K562 (cell line): ENCODE data around the gene XPR1. TPM values are rescaled to one million over a fixed set of nuclear protein-coding genes. Genes with fewer than 3 reads are reported as not detected.
"Not testable (repeated sequence)": the region's sequence is repeated elsewhere in the genome, so short reads cannot be mapped to it uniquely, and the experiment has no call there.

Source experiments
- ATAC-seq: fragments of 200-7000 bp; cut with Tn5 transposase; 3 replicates; pipeline ENCODE4 v1.9.1; 2020; ENCODE audit warnings: moderate library complexity
- BruUV-seq: library from RNA; stranded (reverse); fragments of 400-500 nt; replicated peaks from 2 replicates; lab custom pipeline; 2021; lab: Mats Ljungman, UMichigan
- CTCF ChIA-PET: fragments of 300-600 bp; formaldehyde crosslinking; extraction: SDS; loops from one replicate; lab custom pipeline; 2021; ENCODE audit warnings: low intra/inter-chr PET ratio; lab: Yijun Ruan, JAX
- POLR2A ChIA-PET: fragments of 300-600, 350-650 bp; sonication (Branson Sonifier 250); formaldehyde crosslinking; extraction: SDS; loops from one replicate; lab custom pipeline; 2021; ENCODE audit warnings: antibody characterized with exemption, inconsistent platforms; lab: Yijun Ruan, JAX
- DNase-seq, 4 experiments: peaks; one replicate each; pipeline versions ENCODE4 v3.0.0 to v3.0.0-alpha.2; 2011 to 2018; ENCODE audit warnings: low spot score in 3 of 4, mixed read lengths in 3 of 4; ENCODE audit errors: extremely low read depth in 1 of 4
- FAIRE-seq: peaks from 2 replicates; lab custom pipeline; 2011; peaks lifted over from hg19 to GRCh38; lab: Jason Lieb, UNC
- H2AFZ ChIP-seq: 2 replicates; pipeline ENCODE4 v1.6.0; 2011; ENCODE audit warnings: low read depth, low read length, control low read depth, inconsistent platforms
- H3K27ac ChIP-seq: fragments of 200-600 bp; 3 replicates; pipeline ENCODE4 v1.8.0; 2011; ENCODE audit warnings: low read depth, mild to moderate bottlenecking, control low read depth, inconsistent platforms, low read length, moderate library complexity, mixed read lengths; ENCODE audit errors: extremely low read depth
- H3K27me3 ChIP-seq, 2 experiments: fragments of 300-600 bp in 1 of 2; 2 replicates in 1 of 2; 3 replicates in 1 of 2; pipeline versions ENCODE4 v1.6.0 to v1.8.0; 2011; ENCODE audit warnings: inconsistent platforms in 2 of 2, low read length in 2 of 2, mild to moderate bottlenecking in 1 of 2, mixed read lengths in 1 of 2, moderate library complexity in 1 of 2; ENCODE audit not compliant: control insufficient read depth in 2 of 2, insufficient read depth in 2 of 2
- H3K36me3 ChIP-seq: fragments of 300-600 bp; 3 replicates; pipeline ENCODE4 v1.8.0; 2011; ENCODE audit warnings: mild to moderate bottlenecking, low read length, inconsistent platforms; ENCODE audit not compliant: control insufficient read depth, insufficient read depth
- H3K4me1 ChIP-seq, 2 experiments: fragments of 200-600 bp in 1 of 2; replicated peaks in 1 of 2; 2 replicates in 1 of 2; 3 replicates in 1 of 2; pipeline versions ENCODE4 v1.5.1 to v1.8.0; 2011; ENCODE audit warnings: inconsistent platforms in 2 of 2, low read length in 2 of 2, mild to moderate bottlenecking in 1 of 2, mixed read lengths in 1 of 2, moderate library complexity in 1 of 2; ENCODE audit not compliant: control insufficient read depth in 2 of 2, insufficient read depth in 2 of 2
- H3K4me2 ChIP-seq: 2 replicates; pipeline ENCODE4 v1.6.1; 2011; ENCODE audit warnings: low read length, control low read depth, inconsistent platforms, mixed read lengths; ENCODE audit not compliant: insufficient read depth
- H3K4me3 ChIP-seq: fragments of 200-600 bp; sonication (generic), shearing (Covaris generic); 2 replicates; pipeline ENCODE4 v1.5.1; 2016; ENCODE audit warnings: control low read depth, inconsistent platforms
- H3K79me2 ChIP-seq: fragments of 200-600 bp; 3 replicates; pipeline ENCODE4 v1.8.0; 2011; ENCODE audit warnings: low read length, inconsistent platforms; ENCODE audit not compliant: control insufficient read depth, insufficient read depth
- H3K9ac ChIP-seq, 2 experiments: 2 replicates each; pipeline versions ENCODE4 v1.6.0 to v1.6.1; 2011; ENCODE audit warnings: low read depth in 2 of 2, low read length in 2 of 2, control low read depth in 1 of 2, inconsistent platforms in 1 of 2, mild to moderate bottlenecking in 1 of 2, mixed read lengths in 1 of 2; ENCODE audit not compliant: insufficient read depth in 1 of 2
- H3K9me1 ChIP-seq: one replicate; pipeline ENCODE4 v1.6.0; 2011; ENCODE audit warnings: inconsistent platforms, mild to moderate bottlenecking, low read length, moderate library complexity; ENCODE audit not compliant: control insufficient read depth, insufficient read depth
- H3K9me3 ChIP-seq: replicated peaks from 2 replicates; pipeline ENCODE4 v1.5.1; 2011; ENCODE audit warnings: low read depth, low read length, inconsistent platforms; ENCODE audit not compliant: control insufficient read depth, insufficient read depth
- H4K20me1 ChIP-seq: replicated peaks from 2 replicates; pipeline ENCODE4 v1.6.1; 2011; ENCODE audit warnings: low read length, inconsistent platforms, mixed read lengths; ENCODE audit not compliant: control insufficient read depth, insufficient read depth
- DMBX1 ChIP-seq: fragments of 250-450 bp; sonication (Bioruptor Pico); IDR thresholded peaks from 2 replicates; pipeline ENCODE4 v1.8.0; 2022; ENCODE audit warnings: inconsistent platforms, mild to moderate bottlenecking, moderate library complexity, borderline replicate concordance
- WGBS: fragments of 100-300 bp; shearing (Covaris generic); methylation state at CpG from one replicate; pipeline ENCODE4 v1.1.6; 2016; ENCODE audit warnings: low coverage, mixed read lengths; ENCODE audit not compliant: insufficient coverage; ENCODE audit errors: missing lambda C conversion rate; 5-methylcytosine and 5-hydroxymethylcytosine counted together
- in situ Hi-C: fragments of 300-500 bp; cut with MboI; formaldehyde crosslinking; loops from 4 replicates; pipeline ENCODE4 v1.15.0; 2018; ENCODE audit warnings: inconsistent platforms, mixed read lengths
- intact Hi-C: fragments of 100-400 bp; cut with micrococcal nuclease; formaldehyde crosslinking; loops from 2 replicates; pipeline ENCODE4 v1.14.2; 2022
- polyA plus RNA-seq, 8 experiments: library from polyadenylated mRNA; depleted of rRNA in 4 of 8; stranded (reverse) in 5 of 8; unstranded in 3 of 8; fragments of >200 nt; fragmentation: Nextera tagmentation in 2 of 8; fragmentation: Illumina TruSeq in 1 of 8; extraction: Ambion mirVana in 2 of 8; extraction: Trizol in 1 of 8; gene quantifications; 2 replicates each; pipeline versions ENCODE4 v1.2.1 to v1.2.3, GENCODE V29; 2011 to 2014; ENCODE audit warnings: inconsistent platforms in 1 of 8, missing spikeins in 1 of 8
- total RNA-seq, 7 experiments: library from RNA; depleted of rRNA in 6 of 7; stranded (reverse); fragments of >200 nt in 6 of 7; fragmentation: Illumina TruSeq in 2 of 7; extraction: Trizol in 2 of 7; gene quantifications; 2 replicates each; pipeline versions ENCODE4 v1.2.1 to v1.2.3, GENCODE V29; 2011 to 2021; ENCODE audit warnings: low replicate concordance in 1 of 7
- TF ChIP-seq, protein P1 (sequence below): fragments of 450-650 bp; IDR thresholded peaks from 2 replicates; pipeline ENCODE4 v1.6.1; 2017; ENCODE audit warnings: antibody characterized with exemption, mild to moderate bottlenecking

The XPR1 gene
- total and polyA plus RNA-seq, 9 of the 15 experiments (the other 6 are each of a cell fraction or from before 2014, with no cell fraction given): 3.0 to 66.2 (median 38.6) TPM

DNA sequence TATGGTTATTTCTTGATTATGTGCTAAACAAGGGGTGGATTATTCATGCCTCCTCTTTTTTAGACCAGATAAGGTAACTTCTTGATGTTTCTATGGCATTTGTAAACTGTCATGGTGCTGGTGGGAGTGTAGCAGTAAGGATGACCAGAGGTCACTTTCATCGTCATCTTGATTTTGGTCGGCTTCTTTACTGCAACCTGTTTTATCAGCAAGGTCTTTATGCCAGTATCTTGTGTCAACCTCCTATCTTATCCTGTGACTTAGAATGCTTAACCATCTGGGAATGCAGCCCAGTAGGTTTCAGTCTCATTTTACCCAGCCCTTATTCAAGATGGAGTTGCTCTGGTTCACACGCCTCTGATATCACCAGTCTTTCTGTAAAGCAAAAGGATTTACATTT, 95.9 kb downstream of the XPR1 start:
- H4K20me1 ChIP-seq, H3K36me3 ChIP-seq, H3K4me3 ChIP-seq, H3K9ac ChIP-seq, H3K9me1 ChIP-seq, H3K4me2 ChIP-seq, H3K27ac ChIP-seq, BruUV-seq, H3K9me3 ChIP-seq, FAIRE-seq, H2AFZ ChIP-seq, intact Hi-C loops, DNase-seq, in situ Hi-C loops, POLR2A ChIA-PET, H3K27me3 ChIP-seq, H3K4me1 ChIP-seq, ATAC-seq, CTCF ChIA-PET: not testable (repeated sequence)
- peaks cover 52% of the 10 kb centered on the region for H3K79me2 ChIP-seq
- TF ChIP-seq DMBX1 (CRISPR knock-in tag): 0 out of 2 replicates have a peak, but pooled peaks have one; percentile 20
- TF ChIP-seq, protein P1, sequence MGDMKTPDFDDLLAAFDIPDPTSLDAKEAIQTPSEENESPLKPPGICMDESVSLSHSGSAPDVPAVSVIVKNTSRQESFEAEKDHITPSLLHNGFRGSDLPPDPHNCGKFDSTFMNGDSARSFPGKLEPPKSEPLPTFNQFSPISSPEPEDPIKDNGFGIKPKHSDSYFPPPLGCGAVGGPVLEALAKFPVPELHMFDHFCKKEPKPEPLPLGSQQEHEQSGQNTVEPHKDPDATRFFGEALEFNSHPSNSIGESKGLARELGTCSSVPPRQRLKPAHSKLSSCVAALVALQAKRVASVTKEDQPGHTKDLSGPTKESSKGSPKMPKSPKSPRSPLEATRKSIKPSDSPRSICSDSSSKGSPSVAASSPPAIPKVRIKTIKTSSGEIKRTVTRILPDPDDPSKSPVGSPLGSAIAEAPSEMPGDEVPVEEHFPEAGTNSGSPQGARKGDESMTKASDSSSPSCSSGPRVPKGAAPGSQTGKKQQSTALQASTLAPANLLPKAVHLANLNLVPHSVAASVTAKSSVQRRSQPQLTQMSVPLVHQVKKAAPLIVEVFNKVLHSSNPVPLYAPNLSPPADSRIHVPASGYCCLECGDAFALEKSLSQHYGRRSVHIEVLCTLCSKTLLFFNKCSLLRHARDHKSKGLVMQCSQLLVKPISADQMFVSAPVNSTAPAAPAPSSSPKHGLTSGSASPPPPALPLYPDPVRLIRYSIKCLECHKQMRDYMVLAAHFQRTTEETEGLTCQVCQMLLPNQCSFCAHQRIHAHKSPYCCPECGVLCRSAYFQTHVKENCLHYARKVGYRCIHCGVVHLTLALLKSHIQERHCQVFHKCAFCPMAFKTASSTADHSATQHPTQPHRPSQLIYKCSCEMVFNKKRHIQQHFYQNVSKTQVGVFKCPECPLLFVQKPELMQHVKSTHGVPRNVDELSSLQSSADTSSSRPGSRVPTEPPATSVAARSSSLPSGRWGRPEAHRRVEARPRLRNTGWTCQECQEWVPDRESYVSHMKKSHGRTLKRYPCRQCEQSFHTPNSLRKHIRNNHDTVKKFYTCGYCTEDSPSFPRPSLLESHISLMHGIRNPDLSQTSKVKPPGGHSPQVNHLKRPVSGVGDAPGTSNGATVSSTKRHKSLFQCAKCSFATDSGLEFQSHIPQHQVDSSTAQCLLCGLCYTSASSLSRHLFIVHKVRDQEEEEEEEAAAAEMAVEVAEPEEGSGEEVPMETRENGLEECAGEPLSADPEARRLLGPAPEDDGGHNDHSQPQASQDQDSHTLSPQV: peak; percentile 54
- 75% methylated on average over 3 of the region's 3 CpGs for WGBS
